ENCODE measurements around the gene KCNQ1.
A peak's percentile ranks its signal among the peaks of the same experiment; 100 is the strongest.

Gene KCNQ1

GRCh38 chr11:2424811-2425495, 19.9 kb upstream of the KCNQ1 start:
- DNase-seq (ENCODE audit: low read depth in 2 of 2, low spot score in 1 of 2), result no peak

- no peak for DNase-seq (ENCODE audit: low read depth in 2 of 2, low spot score in 1 of 2)
Observed at GRCh38 chr11:2425506-2425905, 19.3 kb upstream of the KCNQ1 start.

DNA sequence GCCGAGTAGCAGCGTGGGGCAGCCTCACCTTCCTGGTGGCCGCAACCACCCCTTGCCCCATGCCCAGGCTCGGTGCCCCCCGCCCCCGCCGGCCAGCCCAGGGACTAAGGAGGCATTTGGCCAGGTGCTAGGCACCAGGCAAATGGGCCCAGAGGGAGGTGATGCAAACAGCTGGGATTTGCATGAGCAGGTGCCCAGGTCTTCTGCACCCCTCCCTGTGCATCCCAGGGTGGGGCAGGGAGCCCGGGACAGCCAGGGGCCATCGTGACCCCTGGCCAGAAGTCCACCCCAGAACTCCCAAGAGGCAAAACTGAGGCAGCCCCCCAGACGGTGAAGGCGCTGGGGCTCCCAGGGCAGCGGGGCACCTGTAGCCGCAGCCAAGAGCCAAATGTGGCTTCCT, 18.6 kb upstream of the KCNQ1 start:
- DNase-seq (ENCODE audit: low read depth in 2 of 2, low spot score in 1 of 2), result no peak

DNA sequence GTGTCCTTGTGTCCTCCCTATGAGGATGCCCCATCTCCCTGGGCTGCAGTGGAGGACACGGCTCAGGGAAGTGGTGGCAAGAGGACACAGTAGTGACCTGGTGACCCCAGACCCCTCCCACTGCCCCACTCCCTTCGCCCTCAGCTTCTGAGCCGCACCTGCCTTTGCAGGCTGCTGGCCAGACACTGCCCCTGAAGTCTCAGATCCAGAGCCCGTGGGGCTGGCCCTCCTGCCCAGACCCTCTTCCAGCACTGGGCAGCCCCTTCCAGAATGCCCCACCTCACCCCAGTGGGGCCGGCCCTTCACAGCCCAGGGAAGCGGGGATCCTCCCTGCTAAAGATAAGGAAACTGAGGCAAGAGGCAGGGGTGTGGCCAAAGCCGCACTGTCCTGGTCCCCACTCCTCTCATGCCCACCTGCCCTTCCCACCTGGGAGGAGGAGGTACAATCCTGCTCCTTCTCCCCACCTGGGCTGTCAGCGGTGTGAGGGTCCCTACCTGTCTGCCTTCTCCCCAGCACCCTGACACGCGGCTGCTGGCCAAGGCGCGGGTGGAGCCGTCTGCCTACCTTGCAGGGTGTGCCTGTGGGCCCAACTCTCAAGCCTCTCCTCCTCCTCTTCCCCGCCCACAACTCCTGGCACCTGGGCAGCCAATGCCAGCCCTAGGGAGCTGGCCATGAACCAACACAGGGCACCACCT, 17.8 kb upstream of the KCNQ1 start:
- no peak for DNase-seq (ENCODE audit: low read depth in 2 of 2, low spot score in 1 of 2)

DNA sequence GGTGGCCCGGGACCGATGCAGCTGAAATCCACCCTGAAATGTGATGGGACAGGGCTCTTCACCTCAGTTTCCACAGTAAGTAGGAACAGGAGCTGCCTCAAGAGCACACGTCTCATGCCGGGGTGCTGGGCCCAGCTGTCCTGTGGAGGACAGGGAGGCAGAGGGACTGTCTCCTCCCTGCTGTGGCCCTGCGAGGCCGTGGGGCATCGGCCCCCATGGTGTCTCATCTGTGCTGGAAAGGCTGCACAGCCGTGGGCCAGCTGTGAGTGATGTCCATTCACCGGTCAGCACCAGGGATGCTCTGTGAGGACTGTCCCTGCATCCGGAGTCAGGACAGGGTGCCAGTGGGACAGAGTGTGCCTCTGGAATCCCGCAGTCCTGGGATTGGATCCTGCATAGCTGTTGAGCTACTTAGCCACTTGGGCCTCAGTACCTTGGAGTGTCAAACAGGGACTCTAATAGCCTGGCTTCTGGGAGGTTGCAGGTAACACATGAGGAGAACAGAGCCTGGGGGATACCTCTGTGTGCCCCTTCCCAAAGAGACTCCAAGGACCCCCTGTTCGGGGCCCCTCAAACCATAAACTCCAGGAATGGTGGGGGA, 17.0 kb upstream of the KCNQ1 start:
- DNase-seq (ENCODE audit: low read depth in 2 of 2, low spot score in 1 of 2), result no peak

DNA sequence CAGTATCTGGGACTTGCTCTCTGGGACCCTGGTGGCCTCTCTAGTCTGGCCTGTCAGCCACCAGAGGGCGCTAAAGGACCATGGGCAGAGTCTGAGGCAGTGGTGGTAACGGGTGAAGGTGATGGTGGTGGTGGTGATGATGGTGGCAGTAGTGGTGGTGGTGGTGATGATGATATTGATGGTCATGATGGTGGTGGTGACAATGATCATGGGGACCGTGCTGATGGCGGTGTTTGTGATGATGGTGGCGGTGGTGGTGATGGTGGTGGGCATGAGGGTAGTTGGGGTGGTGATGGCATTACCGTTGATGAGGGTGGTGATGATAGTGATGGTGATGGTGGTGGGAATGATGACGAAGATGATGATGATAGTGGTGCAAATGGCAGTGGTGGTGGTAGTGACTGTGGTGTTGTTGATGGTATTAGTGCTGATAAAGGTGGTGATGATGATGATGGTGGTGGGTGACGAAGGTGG, 16.4 kb upstream of the KCNQ1 start:
- DNase-seq (ENCODE audit: low read depth in 2 of 2, low spot score in 1 of 2), result peak; percentile 57 to 87

GRCh38 chr11:2431395-2431794, 13.4 kb upstream of the KCNQ1 start:
- DNase-seq (ENCODE audit: low read depth in 2 of 2, low spot score in 1 of 2), result no peak

DNA sequence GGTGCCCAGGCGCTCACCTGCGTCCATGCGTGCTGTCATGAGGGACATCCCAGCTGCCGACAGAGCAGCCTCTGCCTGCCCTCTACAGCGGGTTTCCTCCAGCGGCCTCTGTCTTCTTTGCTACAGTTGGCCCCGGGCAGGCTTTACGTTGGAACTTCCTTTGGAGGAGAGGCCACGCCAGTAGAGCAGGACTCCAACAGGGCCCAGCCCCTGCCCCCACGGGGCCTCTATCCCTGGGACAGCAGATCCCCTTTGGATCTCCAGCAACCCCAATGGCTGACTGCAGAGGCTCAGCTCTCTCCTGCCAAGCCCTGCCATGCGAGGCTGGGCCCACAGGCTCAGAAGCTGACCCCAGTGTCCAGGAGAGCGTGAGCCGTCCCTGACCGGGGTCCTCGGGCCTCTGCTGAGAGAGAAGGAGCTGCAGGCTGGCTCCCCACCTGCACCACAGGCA, 12.6 kb upstream of the KCNQ1 start:
- no peak for DNase-seq (ENCODE audit: low read depth in 2 of 2, low spot score in 1 of 2)

GRCh38 chr11:2432628-2433071, 12.2 kb upstream of the KCNQ1 start:
- no peak for DNase-seq (ENCODE audit: low read depth in 2 of 2, low spot score in 1 of 2)

DNA sequence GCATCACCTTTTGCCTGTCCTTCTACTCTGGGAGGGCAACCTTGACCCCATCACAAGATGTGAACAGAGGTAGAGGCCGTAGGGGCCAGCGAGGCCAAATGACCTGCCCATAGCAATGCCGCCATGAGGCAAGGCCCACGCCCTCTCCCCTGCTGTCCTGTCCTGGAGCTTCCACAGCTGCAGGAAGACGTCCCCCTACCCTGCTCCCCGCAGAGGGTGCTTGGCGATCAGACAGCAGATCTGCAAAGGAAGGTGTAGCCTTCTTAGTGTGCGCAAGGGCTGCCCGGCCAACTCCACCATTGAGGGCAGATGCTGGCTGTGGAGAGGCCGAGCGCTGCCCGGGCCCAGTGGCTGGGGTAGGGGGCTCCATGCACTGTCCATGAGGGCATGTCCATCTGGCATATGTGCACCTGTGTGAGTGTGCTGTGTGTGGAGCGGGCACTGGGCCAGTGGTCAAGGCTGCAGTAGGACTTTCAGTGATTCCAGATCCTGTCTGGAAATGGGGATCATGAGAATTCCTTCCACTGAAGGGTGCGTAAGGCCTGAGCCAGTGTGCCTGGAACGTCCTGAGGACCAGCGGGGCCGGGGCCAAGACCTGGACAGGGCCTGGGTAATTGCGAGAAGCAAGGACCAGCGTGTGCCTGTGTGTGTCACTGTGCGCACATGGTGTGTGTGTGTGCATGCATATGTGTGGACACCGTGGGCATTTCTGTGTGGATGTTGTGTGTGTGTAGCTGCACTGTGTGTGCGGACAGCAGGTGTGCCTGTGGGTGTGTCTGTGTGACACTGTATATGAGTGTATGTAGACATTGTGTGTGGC, 11.5 kb upstream of the KCNQ1 start:
- no peak for DNase-seq (ENCODE audit: low read depth in 2 of 2, low spot score in 1 of 2)

DNA sequence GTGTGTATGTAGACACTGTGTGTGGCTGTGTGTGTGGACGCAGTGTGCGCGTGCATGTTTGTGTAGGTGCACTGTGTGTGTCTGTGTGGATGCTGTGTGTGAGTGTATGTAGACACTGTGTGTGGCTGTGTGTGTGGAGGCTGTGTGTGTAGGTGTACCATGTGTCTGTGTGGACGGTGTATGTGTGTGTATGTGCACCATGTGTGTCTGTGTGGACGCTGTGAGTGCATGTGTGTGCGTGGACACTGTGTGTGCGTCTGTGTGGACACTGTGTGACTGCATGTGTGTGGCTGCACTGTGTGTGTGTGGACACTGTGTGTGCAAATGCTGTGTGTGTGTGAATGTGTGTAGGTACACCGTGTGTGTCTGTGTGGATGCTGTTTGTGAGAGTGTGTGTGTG, 10.8 kb upstream of the KCNQ1 start:
- no peak for DNase-seq (ENCODE audit: low read depth in 2 of 2, low spot score in 1 of 2)

- no peak for DNase-seq (ENCODE audit: low read depth in 2 of 2, low spot score in 1 of 2)
Observed at GRCh38 chr11:2434506-2435255, 10.1 kb upstream of the KCNQ1 start.

- DNase-seq (ENCODE audit: low read depth in 2 of 2, low spot score in 1 of 2), result no peak
Observed at GRCh38 chr11:2435288-2436012, 9.4 kb upstream of the KCNQ1 start.

DNA sequence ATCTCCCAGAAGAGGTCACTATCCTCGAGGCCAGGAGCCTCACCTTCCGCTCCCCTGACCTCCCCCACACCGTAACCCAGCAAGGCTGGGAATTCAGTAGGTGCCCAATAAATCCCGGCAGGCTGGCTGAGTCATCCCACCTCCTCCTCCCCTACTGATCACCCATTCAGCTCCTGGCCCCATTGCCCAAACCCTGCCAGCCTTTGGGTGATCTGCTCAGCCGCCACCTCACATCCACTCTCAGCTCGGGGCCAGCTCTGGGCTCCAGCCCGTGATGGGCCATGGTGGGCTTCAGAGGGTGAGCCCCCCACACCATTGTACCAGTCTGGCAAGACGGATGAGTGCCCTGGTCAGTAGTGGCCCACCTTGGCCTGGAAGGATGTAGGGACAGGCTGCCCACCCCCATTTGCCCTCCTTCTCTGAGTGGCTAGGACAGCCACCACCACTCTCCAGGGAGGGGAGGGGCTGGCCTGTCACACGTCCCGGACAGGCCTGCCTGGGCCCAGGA, 8.7 kb upstream of the KCNQ1 start:
- no peak for DNase-seq (ENCODE audit: low read depth in 2 of 2, low spot score in 1 of 2)

GRCh38 chr11:2436521-2437031, 8.2 kb upstream of the KCNQ1 start:
- DNase-seq (ENCODE audit: low read depth in 2 of 2, low spot score in 1 of 2), result no peak

DNA sequence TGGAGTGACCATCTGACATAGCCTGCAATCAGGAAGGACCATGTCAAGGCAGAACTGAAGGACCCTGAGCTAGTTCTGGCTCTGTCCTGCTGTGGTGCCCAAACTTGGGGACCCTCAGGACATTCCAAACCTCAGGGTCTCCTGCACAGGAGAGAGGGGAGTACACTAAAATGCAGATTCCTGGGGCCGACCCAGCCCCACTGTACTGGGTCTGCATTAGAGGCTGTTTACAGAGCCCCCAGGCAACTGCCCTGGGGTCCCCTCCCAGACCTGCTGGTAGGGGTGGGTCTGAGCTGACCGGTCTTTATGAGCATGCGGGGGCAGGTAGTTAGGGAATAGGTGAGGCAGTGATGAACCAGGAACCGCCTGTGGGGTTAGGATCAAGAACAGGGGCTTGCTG, 7.3 kb upstream of the KCNQ1 start:
- no peak for DNase-seq (ENCODE audit: low read depth in 2 of 2, low spot score in 1 of 2)

- no peak for DNase-seq (ENCODE audit: low read depth in 2 of 2, low spot score in 1 of 2)
Observed at GRCh38 chr11:2439820-2440219, 5.0 kb upstream of the KCNQ1 start.

GRCh38 chr11:2440646-2441045, 4.2 kb upstream of the KCNQ1 start:
- no peak for DNase-seq (ENCODE audit: low read depth in 2 of 2, low spot score in 1 of 2)

DNA sequence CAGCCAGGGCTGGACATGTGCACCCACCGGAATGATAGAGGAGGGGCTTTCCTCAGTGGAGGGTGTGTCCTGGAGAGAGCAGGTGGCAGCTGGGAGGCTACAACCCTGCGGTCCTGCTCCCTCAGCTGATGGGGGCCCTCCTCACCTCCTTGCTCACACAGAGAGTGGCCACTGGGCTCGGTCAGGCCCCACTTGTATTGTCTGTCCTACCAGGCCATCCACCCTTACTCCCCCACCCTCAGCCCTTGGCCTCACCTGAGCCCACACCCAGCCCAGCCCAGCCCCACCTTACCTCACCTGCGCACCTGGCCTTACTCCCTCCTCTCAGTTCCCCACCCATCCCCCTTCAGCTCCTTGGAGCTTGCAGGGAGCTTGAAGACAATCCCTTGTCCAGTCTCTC, 3.6 kb upstream of the KCNQ1 start:
- DNase-seq (ENCODE audit: low read depth in 2 of 2, low spot score in 1 of 2), result no peak

DNA sequence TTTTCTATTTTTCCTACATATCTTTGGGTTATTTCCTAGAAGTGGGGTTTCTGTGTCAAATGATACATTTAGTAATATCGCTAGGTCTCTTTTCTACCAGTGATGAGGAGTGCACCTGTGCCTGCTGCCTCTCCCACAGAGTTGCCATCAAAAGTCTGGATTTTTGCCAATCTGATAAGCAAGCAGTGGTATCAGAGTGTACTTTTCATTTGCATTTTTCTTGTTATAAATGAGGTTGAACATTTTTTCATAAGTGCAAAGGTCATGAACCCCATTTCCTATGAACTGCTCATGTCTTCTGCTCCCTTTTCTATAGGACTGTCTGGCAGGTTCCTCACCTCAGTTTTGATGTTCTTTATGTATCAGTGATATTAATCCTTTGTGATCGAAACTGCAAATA, 2.2 kb upstream of the KCNQ1 start:
- no peak for DNase-seq (ENCODE audit: low read depth in 2 of 2, low spot score in 1 of 2)

Data from stimulated activated CD8-positive, alpha-beta memory T cell treated with anti-CD3 and anti-CD28 coated beads, Interleukin-4, amount 100 ng/mL, for 4 hours (primary cell).